ENCODE measurements around the gene C3orf62. TPM values are rescaled to one million over a fixed set of nuclear protein-coding genes. Genes with fewer than 3 reads are reported as not detected.
A peak's percentile ranks its signal among the peaks of the same experiment; 100 is the strongest.

C3orf62 gene
- total RNA-seq, 1 experiment from 2014 or later = 5.9 TPM

DNA sequence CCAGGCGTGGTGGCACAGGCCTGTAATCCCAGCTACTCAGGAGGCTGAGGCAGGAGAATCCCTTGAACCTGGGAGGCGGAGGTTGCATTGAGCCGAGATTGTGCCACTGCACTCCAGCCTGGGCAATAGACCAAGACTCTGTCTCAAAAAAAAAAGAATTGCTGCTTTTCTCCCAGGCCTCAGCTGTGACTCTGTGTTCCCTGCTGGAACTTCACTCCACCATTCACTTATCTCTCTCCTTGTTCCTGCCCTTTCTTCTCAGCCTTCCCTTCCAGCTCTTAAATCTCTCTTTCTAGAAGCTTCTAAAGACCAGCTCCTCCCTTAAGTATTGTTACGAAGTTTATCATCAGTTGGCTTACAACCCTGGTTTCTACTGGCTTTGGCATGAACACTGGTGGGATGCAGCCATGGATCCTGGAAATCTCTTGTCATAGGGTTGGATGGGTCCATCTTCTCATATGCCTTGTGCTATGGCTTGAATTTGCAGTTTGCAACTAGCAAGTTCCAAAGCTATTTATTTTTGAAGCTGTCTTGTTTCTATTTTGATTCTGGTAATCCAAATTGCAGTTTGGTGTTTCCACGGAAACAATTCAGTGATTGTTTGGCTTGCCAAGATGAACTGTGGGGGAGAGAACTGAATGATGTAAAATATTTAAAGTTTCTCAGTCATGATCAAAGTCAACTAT lies 10.5 kb downstream of the C3orf62 start:
- DNase-seq (ENCODE audit: low read depth, low spot score) = no peak
- TF ChIP-seq ZNF274 (IDR thresholded peaks at IDR 0.05; ENCODE audit: low read depth, low read length) (no peak), CEBPB (IDR thresholded peaks at IDR 0.05; ENCODE audit: low read depth) (no peak), SP1 (IDR thresholded peaks at IDR 0.05; ENCODE audit: low read depth) (no peak)
- TF ChIP-seq, protein P1, sequence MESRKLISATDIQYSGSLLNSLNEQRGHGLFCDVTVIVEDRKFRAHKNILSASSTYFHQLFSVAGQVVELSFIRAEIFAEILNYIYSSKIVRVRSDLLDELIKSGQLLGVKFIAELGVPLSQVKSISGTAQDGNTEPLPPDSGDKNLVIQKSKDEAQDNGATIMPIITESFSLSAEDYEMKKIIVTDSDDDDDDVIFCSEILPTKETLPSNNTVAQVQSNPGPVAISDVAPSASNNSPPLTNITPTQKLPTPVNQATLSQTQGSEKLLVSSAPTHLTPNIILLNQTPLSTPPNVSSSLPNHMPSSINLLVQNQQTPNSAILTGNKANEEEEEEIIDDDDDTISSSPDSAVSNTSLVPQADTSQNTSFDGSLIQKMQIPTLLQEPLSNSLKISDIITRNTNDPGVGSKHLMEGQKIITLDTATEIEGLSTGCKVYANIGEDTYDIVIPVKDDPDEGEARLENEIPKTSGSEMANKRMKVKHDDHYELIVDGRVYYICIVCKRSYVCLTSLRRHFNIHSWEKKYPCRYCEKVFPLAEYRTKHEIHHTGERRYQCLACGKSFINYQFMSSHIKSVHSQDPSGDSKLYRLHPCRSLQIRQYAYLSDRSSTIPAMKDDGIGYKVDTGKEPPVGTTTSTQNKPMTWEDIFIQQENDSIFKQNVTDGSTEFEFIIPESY (IDR thresholded peaks at IDR 0.05; ENCODE audit: extremely low read depth, insufficient replicate concordance, low read length) = no peak
- Histone ChIP-seq H3K27me3 (ENCODE audit: insufficient read depth, low read length) (no peaks in the 10 kb centered on the region), H2AFZ (ENCODE audit: low read depth, low read length, poor library complexity, severe bottlenecking) (no peak overlapping the region), H3K4me1 (ENCODE audit: control insufficient read depth in 1 of 2, insufficient read depth in 2 of 2, low read length in 2 of 2) (peaks cover 31 to 47% of the 10 kb centered on the region in 2 experiments), H3K9me3 (ENCODE audit: control insufficient read depth in 1 of 2, insufficient read depth in 1 of 2, low read depth in 1 of 2, low read length in 2 of 2) (no peaks in the 10 kb centered on the region), H3K27ac (ENCODE audit: low read depth, low read length) (no peak overlapping the region; the same call in 1 of the 2 replicates), H3K36me3 (ENCODE audit: control insufficient read depth in 1 of 2, insufficient read depth in 2 of 2, low read length in 2 of 2) (peaks cover 0 to 8% of the 10 kb centered on the region in 2 experiments; a peak in 1 of 4 replicates), H3K4me2 (ENCODE audit: low read length) (no peak overlapping the region), H3K4me3 (replicated peaks in 1 of 2; ENCODE audit: low read depth in 1 of 2, low read length in 2 of 2) (no peak overlapping the region), H4K20me1 (ENCODE audit: insufficient read depth) (no peaks in the 10 kb centered on the region), H3K9me2 (ENCODE audit: insufficient read depth) (no peaks in the 10 kb centered on the region), H3K9ac (ENCODE audit: low read length) (no peak overlapping the region), H3K79me2 (ENCODE audit: insufficient read depth, low read length) (no peaks in the 10 kb centered on the region)
- ATAC-seq = no peak
- intact Hi-C loops (cut with micrococcal nuclease) = no loop called here
- ChIA-PET RAD21 (ENCODE audit: low non-redundant PET in 1 of 2, low total read pairs in 2 of 2, uncharacterized antibody in 2 of 2, unreplicated experiment in 2 of 2) (no interaction called here), POLR2A (interaction anchor here (0.6 kb wide), 1 partner anchor 133 kb away, joined by 4 read pairs; no protein-coding TSS in a partner anchor), CTCF (no interaction called here)
- BruUV-seq (replicated peaks) = no TSS peak

GRCh38 chr3:49265661-49266386 lies 11.2 kb downstream of the C3orf62 start:
- H3K79me2 ChIP-seq (ENCODE audit: insufficient read depth, low read length) = no peaks in the 10 kb centered on the region
- peak overlapping the region; percentile 54 for H3K9ac ChIP-seq (ENCODE audit: low read length)
- peaks cover 37 to 55% of the 10 kb centered on the region in 2 experiments for H3K4me1 ChIP-seq (ENCODE audit: control insufficient read depth in 1 of 2, insufficient read depth in 2 of 2, low read length in 2 of 2)
- H3K27ac ChIP-seq (ENCODE audit: low read depth, low read length) = peak overlapping the region; percentile 82
- H3K9me2 ChIP-seq (ENCODE audit: insufficient read depth) = no peaks in the 10 kb centered on the region
- DNase-seq (ENCODE audit: low read depth, low spot score) (no peak), ATAC-seq (no peak)
- H3K36me3 ChIP-seq (ENCODE audit: control insufficient read depth in 1 of 2, insufficient read depth in 2 of 2, low read length in 2 of 2) = peaks cover 0 to 1% of the 10 kb centered on the region in 2 experiments; a peak in 1 of 4 replicates
- intact Hi-C loops (cut with micrococcal nuclease) = no loop called here
- CTCF ChIA-PET = no interaction called here
- H2AFZ ChIP-seq (ENCODE audit: low read depth, low read length, poor library complexity, severe bottlenecking) = no peak overlapping the region
- peak overlapping the region; percentile 73 for H3K4me2 ChIP-seq (ENCODE audit: low read length)
- peak overlapping the region in 1 of 2 experiments; percentile 44; a peak in 2 of 4 replicates for H3K4me3 ChIP-seq (replicated peaks in 1 of 2; ENCODE audit: low read depth in 1 of 2, low read length in 2 of 2)
- RAD21 ChIA-PET (ENCODE audit: low non-redundant PET in 1 of 2, low total read pairs in 2 of 2, uncharacterized antibody in 2 of 2, unreplicated experiment in 2 of 2) = no interaction called here
- POLR2A ChIA-PET = no interaction called here
- BruUV-seq (replicated peaks) = TSS peak; percentile 82
- H4K20me1 ChIP-seq (ENCODE audit: insufficient read depth) = no peaks in the 10 kb centered on the region
- H3K27me3 ChIP-seq (ENCODE audit: insufficient read depth, low read length) = no peaks in the 10 kb centered on the region
- TF ChIP-seq, protein P1 (IDR thresholded peaks at IDR 0.05; ENCODE audit: extremely low read depth, insufficient replicate concordance, low read length) = no peak
- no peak for TF ChIP-seq CTCF (IDR thresholded peaks at IDR 0.05 in 2 of 3, conservative IDR thresholded peaks at IDR 0.05 in 1 of 3; ENCODE audit: borderline replicate concordance in 1 of 3, insufficient read depth in 1 of 3, low read depth in 2 of 3, low read length in 2 of 3)
- TF ChIP-seq CBX3 (IDR thresholded peaks at IDR 0.05; ENCODE audit: low read depth) = peak; percentile 25; the same call in 1 of the 2 replicates
- no peaks in the 10 kb centered on the region for H3K9me3 ChIP-seq (ENCODE audit: control insufficient read depth in 1 of 2, insufficient read depth in 1 of 2, low read depth in 1 of 2, low read length in 2 of 2)
